Panc1 (cell line): ENCODE results near the gene OR1A1.
"Not testable (repeated sequence)": the region's sequence is repeated elsewhere in the genome, so short reads cannot be mapped to it uniquely, and the experiment has no call there.

ENCODE experiments used
- POLR2AphosphoS5 ChIP-seq: IDR thresholded peaks from 2 replicates; pipeline ENCODE4 v1.6.1; 2012; ENCODE audit warnings: mild to moderate bottlenecking, low read depth, low read length, moderate library complexity
- REST ChIP-seq, 2 experiments: IDR thresholded peaks; 2 replicates each; pipeline ENCODE4 v1.6.1; 2011 to 2012; ENCODE audit warnings: low read depth in 2 of 2, control low read depth in 1 of 2, low read length in 1 of 2, mild to moderate bottlenecking in 1 of 2, moderate library complexity in 1 of 2; ENCODE audit not compliant: insufficient read depth in 1 of 2
- SIN3A ChIP-seq: IDR thresholded peaks from 2 replicates; pipeline ENCODE4 v1.6.1; 2012; ENCODE audit warnings: low read depth, mild to moderate bottlenecking, low read length, moderate library complexity, borderline replicate concordance; ENCODE audit not compliant: insufficient read depth
- TF ChIP-seq, protein P1 (sequence below): fragments of 450-650 bp; IDR thresholded peaks from 2 replicates; pipeline ENCODE4 v1.5.1; 2017; ENCODE audit warnings: mild to moderate bottlenecking

GRCh38 chr17:3244841-3245240 lies 37.4 kb downstream of the OR1A1 start:
- TF ChIP-seq, protein P1, sequence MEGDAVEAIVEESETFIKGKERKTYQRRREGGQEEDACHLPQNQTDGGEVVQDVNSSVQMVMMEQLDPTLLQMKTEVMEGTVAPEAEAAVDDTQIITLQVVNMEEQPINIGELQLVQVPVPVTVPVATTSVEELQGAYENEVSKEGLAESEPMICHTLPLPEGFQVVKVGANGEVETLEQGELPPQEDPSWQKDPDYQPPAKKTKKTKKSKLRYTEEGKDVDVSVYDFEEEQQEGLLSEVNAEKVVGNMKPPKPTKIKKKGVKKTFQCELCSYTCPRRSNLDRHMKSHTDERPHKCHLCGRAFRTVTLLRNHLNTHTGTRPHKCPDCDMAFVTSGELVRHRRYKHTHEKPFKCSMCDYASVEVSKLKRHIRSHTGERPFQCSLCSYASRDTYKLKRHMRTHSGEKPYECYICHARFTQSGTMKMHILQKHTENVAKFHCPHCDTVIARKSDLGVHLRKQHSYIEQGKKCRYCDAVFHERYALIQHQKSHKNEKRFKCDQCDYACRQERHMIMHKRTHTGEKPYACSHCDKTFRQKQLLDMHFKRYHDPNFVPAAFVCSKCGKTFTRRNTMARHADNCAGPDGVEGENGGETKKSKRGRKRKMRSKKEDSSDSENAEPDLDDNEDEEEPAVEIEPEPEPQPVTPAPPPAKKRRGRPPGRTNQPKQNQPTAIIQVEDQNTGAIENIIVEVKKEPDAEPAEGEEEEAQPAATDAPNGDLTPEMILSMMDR = not testable (repeated sequence)
- TF ChIP-seq SIN3A; POLR2AphosphoS5; REST (IDR thresholded peaks at IDR 0.05; ENCODE audit: insufficient read depth in 1 of 2, low read depth in 2 of 2, low read length in 1 of 2): not testable (repeated sequence)
